GM12865 (cell line): Measurements from ENCODE around the gene SLC13A1.

Source experiments
- DNase-seq: peaks from one replicate; pipeline ENCODE4 v3.0.0; 2010; ENCODE audit warnings: low read depth
- H3K4me3 ChIP-seq: 2 replicates; pipeline ENCODE4 v1.5.1; 2011; ENCODE audit warnings: mild to moderate bottlenecking, low read depth, low read length, control low read depth
- CTCF ChIP-seq: IDR thresholded peaks from 2 replicates; pipeline ENCODE4 v1.5.1; 2011; ENCODE audit warnings: low read length, control low read depth, low read depth, inconsistent platforms; ENCODE audit not compliant: insufficient read depth; ENCODE audit errors: missing control alignments

SLC13A1 gene

DNA sequence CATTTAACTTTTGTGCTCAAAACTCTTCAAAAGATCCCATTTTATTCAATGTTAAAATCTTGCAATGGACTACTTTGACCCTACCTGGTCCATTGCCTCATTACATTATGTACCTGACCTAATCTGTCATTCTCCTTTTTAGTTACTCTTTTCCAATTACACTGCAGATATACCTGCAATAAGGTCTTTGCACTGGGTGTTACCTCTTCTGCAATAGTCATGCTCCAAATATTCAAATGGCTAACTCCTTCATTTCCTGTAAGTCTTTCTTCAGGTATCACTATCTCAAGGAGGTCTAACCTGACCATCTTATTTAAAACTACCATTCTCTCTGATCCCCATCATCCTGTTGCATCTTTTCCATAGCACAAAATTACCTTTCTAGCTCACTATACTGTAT, 22.3 kb downstream of the SLC13A1 start:
- TF ChIP-seq CTCF = no peak
- DNase-seq = no peak
- H3K4me3 ChIP-seq = no peak overlapping the region

DNA sequence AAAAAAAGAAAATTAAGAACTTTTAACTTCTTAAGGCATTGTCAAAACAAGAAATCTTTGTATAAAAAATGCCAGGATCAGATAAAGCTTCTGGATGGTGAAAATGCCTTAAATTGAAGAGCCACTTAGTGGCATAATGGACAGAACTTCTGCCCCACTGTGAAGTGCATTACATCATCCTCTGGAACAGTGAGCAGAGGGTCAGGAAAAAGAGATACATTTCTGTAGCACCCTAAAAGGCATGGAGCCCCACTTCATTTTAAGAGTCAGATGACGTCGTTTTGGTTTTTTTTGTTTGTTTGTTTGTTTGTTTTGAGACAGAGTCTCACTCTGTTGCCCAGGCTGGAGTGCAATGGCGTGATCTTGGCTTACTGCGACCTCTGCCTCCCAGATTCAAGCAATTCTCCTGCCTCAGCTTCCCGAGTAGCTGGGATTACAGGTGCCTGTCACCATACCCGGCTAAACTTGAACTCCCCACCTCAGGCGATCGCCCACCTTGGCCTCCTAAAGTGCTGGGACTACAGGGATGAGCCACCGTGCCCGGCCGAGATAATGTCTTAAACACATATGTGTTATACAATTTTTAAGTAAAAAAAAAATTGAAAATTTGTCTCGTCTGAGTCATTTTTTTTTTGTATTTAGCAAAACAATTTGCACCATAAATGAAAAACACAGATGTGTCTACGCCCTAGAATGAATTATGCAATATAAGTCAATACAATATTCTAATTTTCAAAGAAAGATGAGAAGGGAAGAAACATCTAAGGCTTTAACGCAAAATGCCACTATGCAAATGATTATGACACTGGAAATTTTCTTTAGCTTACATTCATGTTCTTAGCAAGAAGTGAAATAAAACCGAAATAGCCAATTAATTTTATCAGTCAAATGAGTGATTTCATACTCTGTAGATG, 29.2 kb downstream of the SLC13A1 start:
- no peak for DNase-seq
- no peak overlapping the region for H3K4me3 ChIP-seq
- TF ChIP-seq CTCF = no peak

- H3K4me3 ChIP-seq = no peak overlapping the region
- TF ChIP-seq CTCF = no peak
- DNase-seq = no peak
Observed at GRCh38 chr7:123169065-123169464, 30.7 kb downstream of the SLC13A1 start.

DNA sequence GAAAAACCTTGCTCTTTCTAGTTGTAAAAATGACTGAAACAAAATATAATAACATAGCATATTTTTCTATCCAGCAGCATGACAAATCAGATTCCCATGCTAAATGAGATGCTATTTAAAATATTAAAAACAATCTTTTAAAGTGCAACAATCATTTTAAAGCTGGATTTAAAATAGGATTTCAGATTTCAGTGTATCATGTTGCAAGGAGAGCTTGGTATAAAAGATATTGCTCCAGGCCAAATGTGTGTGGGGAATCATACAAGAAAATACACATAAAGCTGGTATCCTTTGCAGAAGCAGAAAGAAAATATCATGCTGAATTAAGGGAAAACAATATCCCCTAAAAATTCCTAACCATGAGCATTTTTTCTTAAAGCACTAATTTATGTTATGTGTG, 42.2 kb downstream of the SLC13A1 start:
- DNase-seq = no peak
- TF ChIP-seq CTCF = no peak
- no peak overlapping the region for H3K4me3 ChIP-seq

DNA sequence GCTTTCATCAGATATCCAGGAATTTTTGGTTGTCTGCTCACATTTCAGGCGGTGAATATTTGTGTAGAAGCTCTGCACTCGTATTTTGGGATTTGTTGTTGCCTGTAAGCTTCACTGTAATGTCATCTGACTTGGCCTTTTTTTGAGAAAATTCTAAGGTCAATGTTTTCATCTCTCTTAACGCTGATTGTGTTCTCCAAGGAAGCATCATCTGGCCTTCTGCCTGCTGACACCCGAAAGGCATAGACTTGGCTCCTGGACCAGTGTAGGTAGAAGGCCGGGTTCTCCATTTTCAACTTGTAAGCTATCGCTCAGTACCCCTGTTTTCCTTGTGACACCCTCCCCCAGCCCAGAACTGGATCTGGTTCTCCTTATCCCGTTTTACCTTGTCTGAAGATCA, 44.2 kb downstream of the SLC13A1 start:
- no peak for TF ChIP-seq CTCF
- H3K4me3 ChIP-seq = no peak overlapping the region
- DNase-seq = no peak

DNA sequence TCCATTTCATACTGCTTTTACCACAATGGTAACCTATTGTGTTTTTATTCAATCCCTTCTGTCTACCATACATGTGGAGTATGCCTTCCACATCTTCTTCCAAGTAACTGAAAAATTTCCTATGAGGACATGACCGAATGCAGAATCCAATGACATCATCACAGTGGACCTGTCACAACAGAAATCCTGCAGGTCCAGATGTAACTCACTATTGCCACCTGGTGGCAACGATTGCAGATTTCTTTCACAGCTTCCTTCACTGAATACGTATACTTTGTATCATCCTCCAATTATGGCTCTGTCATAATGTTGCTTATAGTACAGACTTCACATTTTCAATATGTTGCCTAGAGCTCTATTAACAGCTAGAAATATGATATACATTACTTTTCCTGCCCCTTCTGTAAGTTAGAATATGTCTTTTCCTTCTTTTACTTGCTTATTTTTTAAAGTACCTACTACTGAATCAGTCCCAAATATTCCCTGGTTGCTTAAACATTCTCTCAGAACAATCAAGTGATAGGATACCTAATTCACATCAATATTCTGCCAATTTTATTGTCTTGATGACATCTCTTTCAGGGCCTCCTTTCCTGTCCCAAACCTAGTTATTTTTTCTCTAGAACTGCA, 45.4 kb downstream of the SLC13A1 start:
- H3K4me3 ChIP-seq = no peak overlapping the region
- TF ChIP-seq CTCF = peak; percentile 75

More for the DNA sequence above, 45.4 kb downstream of the SLC13A1 start:
- peak; percentile 80 for DNase-seq
